Uterine smooth muscle cell (primary cell): Measurements from ENCODE around the gene XIRP1. TPM values are rescaled to one million over a fixed set of nuclear protein-coding genes. Genes with fewer than 3 reads are reported as not detected.

ENCODE experiments used
- total RNA-seq: library from RNA; depleted of rRNA; stranded (reverse); fragments of >200 nt; gene quantifications from 2 replicates; pipeline ENCODE4 v1.2.3, GENCODE V29; 2014

XIRP1 gene, protein sequence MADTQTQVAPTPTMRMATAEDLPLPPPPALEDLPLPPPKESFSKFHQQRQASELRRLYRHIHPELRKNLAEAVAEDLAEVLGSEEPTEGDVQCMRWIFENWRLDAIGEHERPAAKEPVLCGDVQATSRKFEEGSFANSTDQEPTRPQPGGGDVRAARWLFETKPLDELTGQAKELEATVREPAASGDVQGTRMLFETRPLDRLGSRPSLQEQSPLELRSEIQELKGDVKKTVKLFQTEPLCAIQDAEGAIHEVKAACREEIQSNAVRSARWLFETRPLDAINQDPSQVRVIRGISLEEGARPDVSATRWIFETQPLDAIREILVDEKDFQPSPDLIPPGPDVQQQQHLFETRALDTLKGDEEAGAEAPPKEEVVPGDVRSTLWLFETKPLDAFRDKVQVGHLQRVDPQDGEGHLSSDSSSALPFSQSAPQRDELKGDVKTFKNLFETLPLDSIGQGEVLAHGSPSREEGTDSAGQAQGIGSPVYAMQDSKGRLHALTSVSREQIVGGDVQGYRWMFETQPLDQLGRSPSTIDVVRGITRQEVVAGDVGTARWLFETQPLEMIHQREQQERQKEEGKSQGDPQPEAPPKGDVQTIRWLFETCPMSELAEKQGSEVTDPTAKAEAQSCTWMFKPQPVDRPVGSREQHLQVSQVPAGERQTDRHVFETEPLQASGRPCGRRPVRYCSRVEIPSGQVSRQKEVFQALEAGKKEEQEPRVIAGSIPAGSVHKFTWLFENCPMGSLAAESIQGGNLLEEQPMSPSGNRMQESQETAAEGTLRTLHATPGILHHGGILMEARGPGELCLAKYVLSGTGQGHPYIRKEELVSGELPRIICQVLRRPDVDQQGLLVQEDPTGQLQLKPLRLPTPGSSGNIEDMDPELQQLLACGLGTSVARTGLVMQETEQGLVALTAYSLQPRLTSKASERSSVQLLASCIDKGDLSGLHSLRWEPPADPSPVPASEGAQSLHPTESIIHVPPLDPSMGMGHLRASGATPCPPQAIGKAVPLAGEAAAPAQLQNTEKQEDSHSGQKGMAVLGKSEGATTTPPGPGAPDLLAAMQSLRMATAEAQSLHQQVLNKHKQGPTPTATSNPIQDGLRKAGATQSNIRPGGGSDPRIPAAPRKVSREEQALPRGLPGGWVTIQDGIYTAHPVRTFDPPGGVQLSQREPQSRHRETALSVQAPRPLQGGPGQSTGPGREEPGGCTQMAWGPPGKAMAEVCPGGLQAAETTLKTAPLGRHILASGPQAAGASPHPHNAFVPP (N-terminal part only)
- total RNA-seq, result not detected in 2 replicates

DNA sequence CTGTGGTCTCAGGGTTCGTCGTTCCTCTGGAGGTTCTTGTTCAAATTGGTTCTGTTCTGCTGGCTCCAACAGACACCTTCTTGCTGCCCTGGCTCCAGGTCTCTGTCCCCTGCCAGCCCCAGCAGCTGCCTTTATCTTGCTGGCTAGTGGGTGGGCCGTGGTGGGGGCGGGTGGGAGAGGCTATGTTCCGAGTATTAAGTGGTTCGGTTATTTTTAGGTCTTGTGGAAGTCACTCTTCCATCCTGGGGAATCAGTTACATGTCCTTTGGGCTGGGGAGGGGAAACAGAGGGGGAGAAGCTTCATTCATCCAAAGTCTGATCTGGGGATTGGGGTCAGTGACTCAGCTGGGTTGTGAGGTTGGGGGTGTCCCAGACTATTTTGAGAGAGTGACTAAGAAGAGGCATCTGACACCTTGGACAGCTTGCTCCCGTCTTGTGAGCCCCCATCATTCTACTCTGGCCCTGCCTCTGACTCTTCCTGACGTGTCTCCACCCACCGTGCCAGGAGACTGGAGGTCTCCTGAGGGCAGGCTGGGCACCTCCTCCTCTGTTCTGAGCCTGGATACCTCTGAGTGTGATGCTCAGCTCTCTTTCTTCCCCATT is at the start of gene XIRP1:
XIRP1 (minus strand) TSS at position 106 of the 603 bp plus-strand sequence. CDS start 3,150 bp downstream, outside the sequence.

Other genes with a start within 250 kb of the XIRP1 start
- gene SCN11A, start 140.7 kb downstream of the XIRP1 start, total RNA-seq, result under 0.01 and 0.11 TPM in 2 replicates
- gene WDR48, start 140.6 kb downstream of the XIRP1 start, total RNA-seq, result 42.5 and 47.2 TPM in 2 replicates
- gene GORASP1, start 85.0 kb downstream of the XIRP1 start, total RNA-seq, result 31.0 and 34.9 TPM in 2 replicates
- gene TTC21A, start 84.9 kb downstream of the XIRP1 start, total RNA-seq, result 3.1 and 3.6 TPM in 2 replicates
- gene CSRNP1, start 39.0 kb downstream of the XIRP1 start, total RNA-seq, result 6.4 and 10.0 TPM in 2 replicates
- gene CX3CR1, start 87.4 kb upstream of the XIRP1 start, total RNA-seq, result under 0.01 TPM in 1 of 2 replicates, not detected in the other
- not detected in 2 replicates for gene CCR8, start 137.1 kb upstream of the XIRP1 start, total RNA-seq
- gene SLC25A38, start 190.8 kb upstream of the XIRP1 start, total RNA-seq, result 13.5 and 18.0 TPM in 2 replicates
- 1,367 and 1,530 TPM in 2 replicates for gene RPSA, start 214.1 kb upstream of the XIRP1 start, total RNA-seq